MM.1S (cell line): ENCODE data around the gene SLC43A1.
A peak's percentile ranks its signal among the peaks of the same experiment; 100 is the strongest.

Source experiments
- EZH2 ChIP-seq: fragments of 300-600 bp; sonication (generic); optimal IDR thresholded peaks from 2 replicates; pipeline ENCODE3; 2017; ENCODE audit warnings: low read depth, mild to moderate bottlenecking, antibody characterized with exemption, low read length, mixed read lengths
- EZH2phosphoT487 ChIP-seq: fragments of 300-600 bp; sonication (generic); IDR thresholded peaks from 2 replicates; pipeline ENCODE4 v1.6.1; 2018; ENCODE audit warnings: antibody characterized with exemption, low read length
- TF ChIP-seq, protein P1 (sequence below): fragments of 300-600 bp; sonication (generic); IDR thresholded peaks from 2 replicates; pipeline ENCODE4 v1.5.1; 2016; ENCODE audit warnings: antibody characterized with exemption, low read length, mixed read lengths

DNA sequence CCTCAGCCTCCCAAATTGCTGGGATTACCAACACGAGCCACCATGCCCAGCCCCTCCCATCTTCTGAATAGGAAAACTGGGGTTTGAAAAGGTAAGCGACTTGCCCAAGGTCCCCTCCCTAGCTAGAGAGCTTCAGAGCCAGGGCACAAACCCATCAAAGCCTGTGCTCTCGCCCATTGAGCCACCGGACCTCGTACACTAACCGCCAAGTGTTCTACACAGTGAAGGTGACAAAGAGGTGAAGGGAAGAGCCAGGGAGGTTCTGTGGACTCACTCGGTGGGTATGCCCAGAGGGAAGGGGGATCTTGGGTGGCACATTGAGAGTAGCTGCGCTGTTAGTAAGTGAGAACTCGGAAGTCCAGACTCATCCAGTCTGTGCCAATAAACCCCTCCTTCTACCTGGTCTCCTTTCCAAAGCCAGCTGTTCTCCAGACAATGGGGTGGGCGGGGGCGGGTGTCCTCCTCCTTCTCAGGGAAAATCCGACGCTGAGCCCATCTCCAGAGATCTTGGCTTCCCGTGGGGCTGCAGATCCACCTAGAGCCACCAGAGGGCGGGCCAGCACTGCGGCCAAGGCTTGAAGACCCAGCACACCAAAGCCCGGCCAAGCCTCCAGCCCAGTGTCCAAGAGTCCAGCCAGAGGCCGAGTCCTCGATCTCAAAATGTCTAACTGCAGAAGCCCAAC lies 58.4 kb downstream of the SLC43A1 start:
- TF ChIP-seq, protein P1, sequence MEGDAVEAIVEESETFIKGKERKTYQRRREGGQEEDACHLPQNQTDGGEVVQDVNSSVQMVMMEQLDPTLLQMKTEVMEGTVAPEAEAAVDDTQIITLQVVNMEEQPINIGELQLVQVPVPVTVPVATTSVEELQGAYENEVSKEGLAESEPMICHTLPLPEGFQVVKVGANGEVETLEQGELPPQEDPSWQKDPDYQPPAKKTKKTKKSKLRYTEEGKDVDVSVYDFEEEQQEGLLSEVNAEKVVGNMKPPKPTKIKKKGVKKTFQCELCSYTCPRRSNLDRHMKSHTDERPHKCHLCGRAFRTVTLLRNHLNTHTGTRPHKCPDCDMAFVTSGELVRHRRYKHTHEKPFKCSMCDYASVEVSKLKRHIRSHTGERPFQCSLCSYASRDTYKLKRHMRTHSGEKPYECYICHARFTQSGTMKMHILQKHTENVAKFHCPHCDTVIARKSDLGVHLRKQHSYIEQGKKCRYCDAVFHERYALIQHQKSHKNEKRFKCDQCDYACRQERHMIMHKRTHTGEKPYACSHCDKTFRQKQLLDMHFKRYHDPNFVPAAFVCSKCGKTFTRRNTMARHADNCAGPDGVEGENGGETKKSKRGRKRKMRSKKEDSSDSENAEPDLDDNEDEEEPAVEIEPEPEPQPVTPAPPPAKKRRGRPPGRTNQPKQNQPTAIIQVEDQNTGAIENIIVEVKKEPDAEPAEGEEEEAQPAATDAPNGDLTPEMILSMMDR, result peak; percentile 90
- TF ChIP-seq EZH2phosphoT487 (no peak), EZH2 (no peak)
